HepG2 (cell line): ENCODE results near the gene TEX48. TPM values are rescaled to one million over a fixed set of nuclear protein-coding genes. Genes with fewer than 3 reads are reported as not detected.
A peak's percentile ranks its signal among the peaks of the same experiment; 100 is the strongest.

Source experiments
- ATAC-seq: fragments of 200-7000 bp; cut with Tn5 transposase; 3 replicates; pipeline ENCODE4 v1.9.1; 2020; ENCODE audit warnings: mild to moderate bottlenecking, moderate library complexity
- BruUV-seq: library from RNA; stranded (reverse); fragments of 400-500 nt; replicated peaks from 2 replicates; lab custom pipeline; 2021; lab: Mats Ljungman, UMichigan
- CTCF ChIA-PET: fragments of 300-600 bp; formaldehyde crosslinking; extraction: SDS; loops from one replicate; lab custom pipeline; 2021; ENCODE audit warnings: low total read pairs, inconsistent platforms, low intra/inter-chr PET ratio; lab: Yijun Ruan, JAX
- POLR2A ChIA-PET: fragments of 350-600 bp; sonication (Branson Sonifier 250); formaldehyde crosslinking; loops from one replicate; lab custom pipeline; 2020; ENCODE audit warnings: antibody characterized with exemption, inconsistent platforms; lab: Yijun Ruan, JAX
- DNase-seq: peaks from one replicate; pipeline ENCODE4 v3.0.0-alpha.2; 2015; ENCODE audit warnings: low spot score
- FAIRE-seq: peaks from 3 replicates; lab custom pipeline; 2011; peaks lifted over from hg19 to GRCh38; lab: Jason Lieb, UNC
- H2AFZ ChIP-seq: one replicate; pipeline ENCODE4 v1.6.1; 2011; ENCODE audit warnings: low read length, inconsistent platforms
- H3K27ac ChIP-seq: fragments of 300-600 bp; 3 replicates; pipeline ENCODE4 v1.8.0; 2011; ENCODE audit warnings: mixed run types, mild to moderate bottlenecking, mixed read lengths, low read length, inconsistent platforms; ENCODE audit not compliant: insufficient read depth; ENCODE audit errors: extremely low read length
- H3K27me3 ChIP-seq, 2 experiments: fragments of 200-600 bp in 1 of 2; 2 replicates in 1 of 2; 3 replicates in 1 of 2; pipeline versions ENCODE4 v1.6.0 to v1.8.0; 2011; ENCODE audit warnings: low read length in 2 of 2, mild to moderate bottlenecking in 2 of 2, moderate library complexity in 2 of 2, inconsistent platforms in 1 of 2; ENCODE audit not compliant: insufficient read depth in 2 of 2, control insufficient read depth in 1 of 2
- H3K36me3 ChIP-seq, 2 experiments: fragments of 200-600 bp in 1 of 2; replicated peaks in 1 of 2; 2 replicates in 1 of 2; 3 replicates in 1 of 2; pipeline versions ENCODE4 v1.5.1 to v1.8.0; 2011; ENCODE audit warnings: low read length in 2 of 2, inconsistent platforms in 1 of 2; ENCODE audit not compliant: insufficient read depth in 2 of 2, control insufficient read depth in 1 of 2
- H3K4me1 ChIP-seq: 2 replicates; pipeline ENCODE4 v1.5.1; 2012; ENCODE audit warnings: low read length, inconsistent platforms; ENCODE audit not compliant: insufficient read depth
- H3K4me2 ChIP-seq: 2 replicates; pipeline ENCODE4 v1.6.0; 2011; ENCODE audit warnings: low read depth, low read length, inconsistent platforms
- H3K4me3 ChIP-seq, 3 experiments: fragments of 200-600 bp in 1 of 3; sonication (generic), shearing (Covaris generic) in 1 of 3; replicated peaks in 1 of 3; 2 replicates each; pipeline ENCODE4 v1.5.1; 2011 to 2016; ENCODE audit warnings: low read length in 3 of 3, inconsistent platforms in 2 of 3, low read depth in 2 of 3, mild to moderate bottlenecking in 2 of 3, control low read depth in 1 of 3, mixed read lengths in 1 of 3; ENCODE audit not compliant: insufficient read depth in 1 of 3
- H3K79me2 ChIP-seq: one replicate; pipeline ENCODE4 v1.6.1; 2011; ENCODE audit warnings: low read length, inconsistent platforms; ENCODE audit not compliant: insufficient read depth
- H3K9ac ChIP-seq: 2 replicates; pipeline ENCODE4 v1.6.0; 2011; ENCODE audit warnings: mild to moderate bottlenecking, low read depth, low read length, inconsistent platforms; ENCODE audit not compliant: insufficient read depth
- H3K9me3 ChIP-seq: 2 replicates; pipeline ENCODE4 v1.5.1; 2012; ENCODE audit warnings: mild to moderate bottlenecking, low read length
- H4K20me1 ChIP-seq: 2 replicates; pipeline ENCODE4 v1.6.0; 2011; ENCODE audit warnings: inconsistent platforms, mild to moderate bottlenecking, low read length, moderate library complexity; ENCODE audit not compliant: insufficient read depth
- ATRX ChIP-seq: sonication (generic); formaldehyde crosslinking; IDR thresholded peaks from 2 replicates; pipeline ENCODE4 v1.4.0; 2020; ENCODE audit warnings: missing genetic modification reagents, borderline replicate concordance
- BRD4 ChIP-seq: sonication (generic); formaldehyde crosslinking; IDR thresholded peaks from 2 replicates; pipeline ENCODE4 v1.4.0; 2020; ENCODE audit warnings: missing genetic modification reagents
- CHD2 ChIP-seq: IDR thresholded peaks from 2 replicates; pipeline ENCODE4 v1.6.1; 2011; ENCODE audit warnings: low read depth, low read length, improper control_type of control experiment
- E2F5 ChIP-seq: sonication (generic); formaldehyde crosslinking; conservative IDR thresholded peaks from 2 replicates; pipeline ENCODE4 v1.4.0; 2020; ENCODE audit warnings: missing genetic modification reagents
- HOXA9 ChIP-seq: sonication (generic); formaldehyde crosslinking; IDR thresholded peaks from 2 replicates; pipeline ENCODE4 v1.8.1; 2022; ENCODE audit warnings: missing genetic modification reagents, mild to moderate bottlenecking, moderate library complexity, borderline replicate concordance
- JUNB ChIP-seq: sonication (generic); formaldehyde crosslinking; IDR thresholded peaks from 2 replicates; pipeline ENCODE4 v1.8.0; 2022; ENCODE audit warnings: missing genetic modification reagents, mild to moderate bottlenecking, borderline replicate concordance
- MAFK ChIP-seq, 2 experiments: IDR thresholded peaks in 1 of 2; conservative IDR thresholded peaks in 1 of 2; 2 replicates each; pipeline ENCODE4 v1.6.1; 2011; ENCODE audit warnings: improper control_type of control experiment in 2 of 2, low read length in 2 of 2
- NAIF1 ChIP-seq: sonication (generic); formaldehyde crosslinking; IDR thresholded peaks from 2 replicates; pipeline ENCODE4 v1.5.0; 2020; ENCODE audit warnings: mild to moderate bottlenecking, missing genetic modification reagents, borderline replicate concordance
- NONO ChIP-seq, 2 experiments: fragments of 450-650 bp in 1 of 2; sonication (generic) in 1 of 2; formaldehyde crosslinking in 1 of 2; IDR thresholded peaks in 1 of 2; conservative IDR thresholded peaks in 1 of 2; 2 replicates each; pipeline versions ENCODE4 v1.6.1 to v1.8.0; 2017 to 2022; ENCODE audit warnings: mild to moderate bottlenecking in 1 of 2, missing genetic modification reagents in 1 of 2, moderate library complexity in 1 of 2
- NR2C2 ChIP-seq: sonication (generic); formaldehyde crosslinking; IDR thresholded peaks from 2 replicates; pipeline ENCODE4 v1.4.0; 2020; ENCODE audit warnings: missing genetic modification reagents, mild to moderate bottlenecking, moderate library complexity, borderline replicate concordance
- PHB2 ChIP-seq: fragments of 450-650 bp; IDR thresholded peaks from 2 replicates; pipeline ENCODE4 v1.6.1; 2018; ENCODE audit not compliant: partially characterized antibody
- ZMAT3 ChIP-seq: sonication (generic); formaldehyde crosslinking; conservative IDR thresholded peaks from 2 replicates; pipeline ENCODE4 v1.7.0; 2021; ENCODE audit warnings: missing genetic modification reagents
- ZNF17 ChIP-seq: sonication (generic); formaldehyde crosslinking; IDR thresholded peaks from 2 replicates; pipeline ENCODE4 v1.5.0; 2020; ENCODE audit warnings: mild to moderate bottlenecking, missing genetic modification reagents
- ZNF530 ChIP-seq: sonication (generic); formaldehyde crosslinking; IDR thresholded peaks from 2 replicates; pipeline ENCODE4 v1.5.0; 2020; ENCODE audit warnings: low read depth, mild to moderate bottlenecking, missing genetic modification reagents
- ZNF550 ChIP-seq: sonication (generic); formaldehyde crosslinking; IDR thresholded peaks from 2 replicates; pipeline ENCODE4 v1.4.0; 2020; ENCODE audit warnings: mild to moderate bottlenecking, missing genetic modification reagents, borderline replicate concordance
- ZNF670 ChIP-seq: sonication (generic); formaldehyde crosslinking; IDR thresholded peaks from 2 replicates; pipeline ENCODE4 v1.8.0; 2022; ENCODE audit warnings: mild to moderate bottlenecking, missing genetic modification reagents, borderline replicate concordance
- ZNF75D ChIP-seq: sonication (generic); formaldehyde crosslinking; IDR thresholded peaks from 2 replicates; pipeline ENCODE4 v1.8.1; 2023; ENCODE audit warnings: missing genetic modification reagents, mild to moderate bottlenecking, borderline replicate concordance
- ZNF773 ChIP-seq: sonication (generic); formaldehyde crosslinking; IDR thresholded peaks from 2 replicates; pipeline ENCODE4 v1.4.0; 2020; ENCODE audit warnings: missing genetic modification reagents, borderline replicate concordance
- ZZZ3 ChIP-seq: sonication (generic); formaldehyde crosslinking; IDR thresholded peaks from 2 replicates; pipeline ENCODE4 v1.4.0; 2020; ENCODE audit warnings: missing genetic modification reagents, mild to moderate bottlenecking, borderline replicate concordance
- WGBS: methylation state at CpG from one replicate; pipeline ENCODE4 v1.1.6; 2017; ENCODE audit warnings: low lambda C conversion rate; 5-methylcytosine and 5-hydroxymethylcytosine counted together
- in situ Hi-C: cut with HindIII; loops from 2 replicates; pipeline ENCODE4 v1.10.0; 2017; ENCODE audit warnings: low pct_unique_long_range_greater_than_20kb; ENCODE audit not compliant: extremely low pct_ligation_motif_present
- intact Hi-C: fragments of 100-400 bp; cut with micrococcal nuclease; formaldehyde crosslinking; loops from one replicate; pipeline ENCODE4 v1.10.0; 2022; ENCODE audit not compliant: unreplicated experiment
- polyA plus RNA-seq, 8 experiments: library from polyadenylated mRNA; depleted of rRNA in 3 of 8; stranded (reverse) in 7 of 8; unstranded in 1 of 8; fragments of >200 nt; fragmentation: Illumina TruSeq in 4 of 8; extraction: Trizol in 4 of 8; gene quantifications; 2 replicates each; pipeline versions ENCODE4 v1.2.1 to v1.2.3, GENCODE V29; 2011 to 2016; ENCODE audit warnings: low read depth in 4 of 8, missing spikeins in 1 of 8, mixed read lengths in 1 of 8; ENCODE audit not compliant: insufficient read depth in 1 of 8
- total RNA-seq, 5 experiments: library from RNA; depleted of rRNA; stranded (reverse); fragments of >200 nt; fragmentation: Illumina TruSeq; extraction: Trizol; gene quantifications; 2 replicates each; pipeline ENCODE4 v1.2.3, GENCODE V29; 2016; ENCODE audit warnings: low read depth in 1 of 5
- TF ChIP-seq, protein P1 (sequence below): sonication (generic); formaldehyde crosslinking; IDR thresholded peaks from 2 replicates; pipeline ENCODE4 v1.8.1; 2023; ENCODE audit warnings: mild to moderate bottlenecking, moderate library complexity, missing genetic modification reagents

TEX48 gene
- total and polyA plus RNA-seq, 2 of the 13 experiments (the other 11 are each of a cell fraction or from before 2014, with no cell fraction given): not detected

DNA sequence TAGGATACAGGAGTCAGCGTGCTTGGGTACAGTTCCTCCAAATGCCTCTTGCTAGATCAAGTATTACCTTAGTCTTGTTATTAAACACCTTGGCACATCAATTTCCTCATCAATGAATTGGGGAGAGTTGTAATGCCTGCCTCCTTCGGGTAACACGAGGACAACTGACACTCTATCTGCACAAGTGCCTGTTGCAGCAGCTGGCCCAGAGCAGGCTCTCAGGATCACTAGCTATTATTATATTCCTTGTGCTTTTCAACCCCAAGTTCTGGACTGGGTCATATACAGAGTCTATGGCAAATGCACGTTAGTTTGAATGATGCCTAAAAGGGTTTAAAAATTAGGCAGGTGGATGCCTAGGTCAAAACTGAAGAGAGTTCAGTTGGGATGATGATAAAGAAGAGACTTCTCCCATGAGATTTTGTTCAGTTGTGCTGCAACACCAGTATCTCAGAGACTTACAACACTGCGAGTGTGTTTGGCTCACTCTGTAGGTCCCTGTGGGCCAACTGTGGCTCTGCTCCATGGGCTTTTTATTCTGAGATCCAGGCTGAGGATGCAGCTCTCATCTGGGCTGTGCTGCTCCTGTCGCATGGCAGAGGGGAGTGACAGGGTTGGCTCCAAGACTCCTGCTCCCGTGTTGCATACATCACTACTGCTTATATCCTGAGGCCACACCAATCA lies 41.1 kb upstream of the TEX48 start (continued):
- TF ChIP-seq BRD4 (CRISPR knock-in tag): no peak
- TF ChIP-seq ZMAT3 (CRISPR knock-in tag): no peak
- TF ChIP-seq ZNF17 (CRISPR knock-in tag): no peak
- no peak for TF ChIP-seq ZNF550 (CRISPR knock-in tag)

GRCh38 chr9:114722081-114722621 lies 40.2 kb upstream of the TEX48 start:
- Histone ChIP-seq H4K20me1 (no peaks in the 10 kb centered on the region), H3K79me2 (no peaks in the 10 kb centered on the region), H3K4me2 (peak overlapping the region; percentile 72), H3K27me3 (peaks cover 0 to 5% of the 10 kb centered on the region in 2 experiments; a peak in 3 of 5 replicates), H3K27ac (peak overlapping the region; percentile 47), H3K9ac (0 out of 2 replicates have a peak overlapping the region, but pooled peaks have one; percentile 33), H3K36me3 (no peaks in the 10 kb centered on the region), H3K9me3 (no peaks in the 10 kb centered on the region), H2AFZ (no peak overlapping the region), H3K4me1 (peaks cover 47% of the 10 kb centered on the region), H3K4me3 (peak overlapping the region in 1 of 3 experiments; percentile 44; a peak in 1 of 6 replicates)
- WGBS: under 1% methylated on average over 7 of the region's 7 CpGs
- intact Hi-C loops (no loop called here), in situ Hi-C loops (no loop called here)
- BruUV-seq: no TSS peak
- DNase-seq: no peak
- POLR2A ChIA-PET: interaction anchor here (1.0 to 1.2 kb wide), 2 partner anchors 20 to 135 kb away, joined by 3 to 5 read pairs; partner anchors contain the start of gene ATP6V1G1
- no peak for FAIRE-seq
- ATAC-seq: no peak
- CTCF ChIA-PET: interaction anchor here (1.6 kb wide), 1 partner anchor 41 kb away, joined by 9 read pairs; the partner anchor contains the start of gene TEX48
- no peak for TF ChIP-seq CHD2
- TF ChIP-seq E2F5: no peak
- TF ChIP-seq HOXA9 (CRISPR knock-in tag): no peak
- no peak for TF ChIP-seq ZNF773
- 0 out of 2 replicates have a peak, but pooled peaks have one; percentile 7 for TF ChIP-seq NR2C2 (CRISPR knock-in tag)
- no peak for TF ChIP-seq ZNF670 (CRISPR knock-in tag)
- TF ChIP-seq, protein P1, sequence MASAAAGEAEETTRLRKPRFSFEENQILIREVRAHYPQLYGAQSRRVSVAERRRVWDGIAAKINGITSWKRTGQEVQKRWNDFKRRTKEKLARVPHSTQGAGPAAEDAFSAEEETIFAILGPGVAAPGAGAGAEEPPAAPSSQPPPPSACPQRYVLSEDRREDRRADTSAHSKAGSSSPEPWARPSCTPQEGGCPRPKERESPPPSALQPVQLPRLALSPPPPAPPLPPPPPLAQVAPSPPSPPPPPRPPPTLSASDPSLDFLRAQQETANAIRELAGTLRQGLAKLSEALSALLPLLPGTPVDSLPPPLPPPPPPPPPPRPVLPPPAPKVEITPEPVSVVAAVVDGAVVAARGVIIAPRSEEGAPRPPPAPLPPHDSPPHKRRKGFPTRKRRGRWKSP (CRISPR knock-in tag): 0 out of 2 replicates have a peak, but pooled peaks have one; percentile 19
- TF ChIP-seq JUNB: no peak
- no peak for TF ChIP-seq ZNF75D (CRISPR knock-in tag)
- no peak for TF ChIP-seq NONO (IDR thresholded peaks at IDR 0.05)
- TF ChIP-seq NONO (CRISPR knock-in tag; conservative IDR thresholded peaks at IDR 0.05): no peak
- TF ChIP-seq ZNF530 (CRISPR knock-in tag): no peak
- 0 out of 2 replicates have a peak, but pooled peaks have one; percentile 27 for TF ChIP-seq ZZZ3 (CRISPR knock-in tag)
- no peak for TF ChIP-seq NAIF1 (CRISPR knock-in tag)
- 0 out of 4 replicates have a peak, but pooled peaks of 1 of the 2 experiments have one; percentile 0 for TF ChIP-seq MAFK (conservative IDR thresholded peaks at IDR 0.05 in 1 of 2, IDR thresholded peaks at IDR 0.05 in 1 of 2; ENCODE audit: low read length in 2 of 2)
- no peak for TF ChIP-seq PHB2
- no peak for TF ChIP-seq ATRX (CRISPR knock-in tag)
